A549 (cell line): ENCODE data around the gene CLCN7. TPM values are rescaled to one million over a fixed set of nuclear protein-coding genes. Genes with fewer than 3 reads are reported as not detected.

ENCODE experiments used
- ATAC-seq, 2 experiments: fragments of 200-7000 bp in 1 of 2; fragments of >200 bp in 1 of 2; cut with Nextera tagmentation in 1 of 2; cut with Tn5 transposase in 1 of 2; 3 replicates each; pipeline versions ENCODE4 v1.8.0 to v1.9.1; 2018 to 2020; ENCODE audit warnings: mild to moderate bottlenecking in 1 of 2, moderate library complexity in 1 of 2
- CTCF ChIA-PET: fragments of 300-600 bp; sonication (Branson Sonifier 250); formaldehyde crosslinking; extraction: SDS; loops from one replicate; lab custom pipeline; 2021; ENCODE audit warnings: antibody characterized with exemption, inconsistent platforms; lab: Yijun Ruan, JAX
- POLR2A ChIA-PET: fragments of 350-600 bp; formaldehyde crosslinking; extraction: SDS; loops from one replicate; lab custom pipeline; 2021; ENCODE audit warnings: antibody characterized with exemption, inconsistent platforms; lab: Yijun Ruan, JAX
- DNase-seq, 2 experiments: peaks; one replicate each; pipeline versions ENCODE4 v3.0.0 to v3.0.0-alpha.2; 2011 to 2016; ENCODE audit warnings: low read depth in 1 of 2, low spot score in 1 of 2
- FAIRE-seq: peaks from 2 replicates; lab custom pipeline; 2011; peaks lifted over from hg19 to GRCh38; lab: Jason Lieb, UNC
- H3K27ac ChIP-seq, 2 experiments: fragments of >200 bp; sonication (Bioruptor Twin); formaldehyde crosslinking; 3 replicates each; pipeline ENCODE4 v1.5.1; 2016 to 2017
- H3K4me1 ChIP-seq: fragments of >200 bp; sonication (Bioruptor Twin); formaldehyde crosslinking; 3 replicates; pipeline ENCODE4 v1.6.1; 2016
- H3K4me2 ChIP-seq: fragments of >200 bp; sonication (Bioruptor Twin); formaldehyde crosslinking; 3 replicates; pipeline ENCODE4 v1.6.1; 2016
- H3K4me3 ChIP-seq: fragments of >200 bp; sonication (Bioruptor Twin); formaldehyde crosslinking; 3 replicates; pipeline ENCODE4 v1.5.1; 2016
- H3K9me3 ChIP-seq: fragments of >200 bp; sonication (Bioruptor Twin); formaldehyde crosslinking; 3 replicates; pipeline ENCODE4 v1.6.1; 2016
- CHD4 ChIP-seq: fragments of 200-600 bp; sonication (generic); IDR thresholded peaks from 2 replicates; pipeline ENCODE4 v1.6.1; 2016; ENCODE audit warnings: antibody characterized with exemption, mild to moderate bottlenecking, borderline replicate concordance
- EHMT2 ChIP-seq: fragments of 200-600 bp; sonication (generic); IDR thresholded peaks from 2 replicates; pipeline ENCODE4 v1.6.1; 2016; ENCODE audit warnings: antibody characterized with exemption, low read depth, mild to moderate bottlenecking, moderate library complexity
- FOSL2 ChIP-seq, 2 experiments: fragments of 450-650 bp in 1 of 2; fragments of >200 bp in 1 of 2; sonication (Bioruptor Twin) in 1 of 2; formaldehyde crosslinking; IDR thresholded peaks; 2 replicates each; pipeline versions ENCODE4 v1.5.0 to v1.6.1; 2016 to 2020; ENCODE audit warnings: mild to moderate bottlenecking in 1 of 2, moderate library complexity in 1 of 2
- FOXS1 ChIP-seq: fragments of 250-450 bp; sonication (Bioruptor Pico); IDR thresholded peaks from 2 replicates; pipeline ENCODE4 v1.5.0; 2020; ENCODE audit warnings: mild to moderate bottlenecking, moderate library complexity
- HDAC2 ChIP-seq: fragments of 200-600 bp; sonication (generic); IDR thresholded peaks from 2 replicates; pipeline ENCODE4 v1.6.1; 2016
- HEYL ChIP-seq: fragments of 250-450 bp; sonication (Bioruptor Pico); IDR thresholded peaks from 2 replicates; pipeline ENCODE4 v1.8.0; 2021; ENCODE audit warnings: mild to moderate bottlenecking, moderate library complexity
- HOXB13 ChIP-seq: fragments of 250-450 bp; sonication (Bioruptor Pico); IDR thresholded peaks from 2 replicates; pipeline ENCODE4 v1.5.0; 2020; ENCODE audit warnings: low read depth, mild to moderate bottlenecking, moderate library complexity
- HOXB5 ChIP-seq: fragments of 250-450 bp; sonication (Bioruptor Pico); IDR thresholded peaks from 2 replicates; pipeline ENCODE4 v1.5.0; 2020; ENCODE audit warnings: mild to moderate bottlenecking, moderate library complexity
- KDM1A ChIP-seq: fragments of 200-600 bp; sonication (generic); IDR thresholded peaks from 2 replicates; pipeline ENCODE4 v1.6.1; 2016; ENCODE audit warnings: low read depth, mild to moderate bottlenecking
- MYC ChIP-seq: IDR thresholded peaks from 2 replicates; pipeline ENCODE4 v1.6.1; 2012; ENCODE audit warnings: mild to moderate bottlenecking, inconsistent platforms, low read length, improper control_type of control experiment, borderline replicate concordance
- NR3C1 ChIP-seq: fragments of >200 bp; sonication (Bioruptor Twin); formaldehyde crosslinking; IDR thresholded peaks from 3 replicates; pipeline ENCODE4 v1.6.1; 2017
- PHF8 ChIP-seq: fragments of 200-600 bp; sonication (generic); IDR thresholded peaks from 2 replicates; pipeline ENCODE4 v1.6.1; 2016; ENCODE audit warnings: low read depth, mild to moderate bottlenecking, antibody characterized with exemption, moderate library complexity, borderline replicate concordance
- POLR2AphosphoS2 ChIP-seq: conservative IDR thresholded peaks from 2 replicates; pipeline ENCODE4 v1.6.1; 2012; ENCODE audit warnings: low read length, improper control_type of control experiment, inconsistent platforms
- RAD21 ChIP-seq, 2 experiments: fragments of >200 bp in 1 of 2; sonication (Bioruptor Twin) in 1 of 2; formaldehyde crosslinking in 1 of 2; IDR thresholded peaks in 1 of 2; conservative IDR thresholded peaks in 1 of 2; 2 replicates in 1 of 2; 3 replicates in 1 of 2; pipeline ENCODE4 v1.6.1; 2012 to 2018; ENCODE audit warnings: inconsistent platforms in 1 of 2
- RARB ChIP-seq: fragments of 250-450 bp; sonication (Bioruptor Pico); IDR thresholded peaks from 2 replicates; pipeline ENCODE4 v1.8.0; 2021; ENCODE audit warnings: mild to moderate bottlenecking, moderate library complexity
- TP53 ChIP-seq: fragments of 250-450 bp; sonication (Bioruptor Pico); IDR thresholded peaks from 2 replicates; pipeline ENCODE4 v1.5.0; 2021; ENCODE audit warnings: mild to moderate bottlenecking, moderate library complexity
- ZC3H11A ChIP-seq: fragments of 450-650 bp; IDR thresholded peaks from 2 replicates; pipeline ENCODE4 v1.6.1; 2014; ENCODE audit warnings: antibody characterized with exemption, mild to moderate bottlenecking
- ZSCAN20 ChIP-seq: fragments of 250-450 bp; sonication (Bioruptor Pico); IDR thresholded peaks from 2 replicates; pipeline ENCODE4 v1.8.0; 2022; ENCODE audit warnings: mild to moderate bottlenecking, moderate library complexity
- WGBS: methylation state at CpG from one replicate; pipeline ENCODE4 v1.1.6; 2017; ENCODE audit errors: missing lambda C conversion rate; 5-methylcytosine and 5-hydroxymethylcytosine counted together
- polyA plus RNA-seq, 4 experiments: library from polyadenylated mRNA; depleted of rRNA in 3 of 4; stranded (reverse); fragments of >200 nt; fragmentation: RNase III in 1 of 4; extraction: RNeasy Plus Mini Kit Qiagen cat#74134 plus additional on column Dnase treatment in 1 of 4; gene quantifications; 2 replicates in 3 of 4; 3 replicates in 1 of 4; pipeline ENCODE4 v1.2.3, GENCODE V29; 2011 to 2017
- TF ChIP-seq, protein P1 (sequence below): fragments of 250-450 bp; sonication (Bioruptor Pico); IDR thresholded peaks from 2 replicates; pipeline ENCODE4 v1.5.0; 2020; ENCODE audit warnings: low read depth, mild to moderate bottlenecking, moderate library complexity
- TF ChIP-seq, protein P2 (sequence below): IDR thresholded peaks from 2 replicates; pipeline ENCODE4 v1.6.1; 2012; ENCODE audit warnings: low read depth, borderline replicate concordance
- TF ChIP-seq, protein P3 (sequence below): IDR thresholded peaks from 2 replicates; pipeline ENCODE4 v1.6.1; 2012

The CLCN7 gene
- polyA plus RNA-seq, 2 of the 4 experiments (the other 2 are of a cell fraction) = 17.2 to 69.7 TPM

DNA sequence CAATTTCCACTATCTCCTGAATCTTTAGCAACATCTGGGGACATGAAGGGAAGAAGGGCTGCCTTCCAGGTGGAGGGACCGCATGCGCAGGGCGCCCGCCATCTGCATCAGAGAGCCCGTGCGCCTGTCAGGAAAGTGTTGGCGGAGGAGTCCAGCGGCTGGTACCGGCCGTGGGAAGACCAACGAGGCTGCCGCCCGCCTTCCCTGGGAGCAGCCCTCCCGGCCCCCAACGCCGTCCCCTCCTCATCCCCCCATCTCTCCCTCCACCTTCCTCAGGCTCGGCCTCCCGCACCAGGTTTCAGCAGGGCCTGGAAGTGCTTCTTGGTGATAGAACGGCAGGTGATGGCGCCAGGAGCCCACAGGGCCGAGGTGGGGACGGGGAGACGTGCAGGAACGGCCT is 8.8 kb downstream of the CLCN7 start:
- no peak overlapping the region for H3K4me2 ChIP-seq
- no peak overlapping the region for H3K4me3 ChIP-seq
- no peak overlapping the region for H3K27ac ChIP-seq
- no peaks in the 10 kb centered on the region for H3K9me3 ChIP-seq
- TF ChIP-seq HDAC2 = no peak
- TF ChIP-seq, protein P1, sequence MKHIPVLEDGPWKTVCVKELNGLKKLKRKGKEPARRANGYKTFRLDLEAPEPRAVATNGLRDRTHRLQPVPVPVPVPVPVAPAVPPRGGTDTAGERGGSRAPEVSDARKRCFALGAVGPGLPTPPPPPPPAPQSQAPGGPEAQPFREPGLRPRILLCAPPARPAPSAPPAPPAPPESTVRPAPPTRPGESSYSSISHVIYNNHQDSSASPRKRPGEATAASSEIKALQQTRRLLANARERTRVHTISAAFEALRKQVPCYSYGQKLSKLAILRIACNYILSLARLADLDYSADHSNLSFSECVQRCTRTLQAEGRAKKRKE (CRISPR knock-in tag) = no peak
- TF ChIP-seq CHD4 = no peak
- no peak for TF ChIP-seq HOXB13 (CRISPR knock-in tag)
- TF ChIP-seq ZSCAN20 (CRISPR knock-in tag) = no peak
- no peak for TF ChIP-seq TP53
- TF ChIP-seq FOXS1 (CRISPR knock-in tag) = no peak
- TF ChIP-seq HEYL (CRISPR knock-in tag) = no peak
- TF ChIP-seq ZC3H11A = no peak
- TF ChIP-seq PHF8 = no peak
- no peak for TF ChIP-seq KDM1A
- TF ChIP-seq MYC = no peak
- TF ChIP-seq HOXB5 (CRISPR knock-in tag) = no peak
- TF ChIP-seq EHMT2 = no peak
- no peak for TF ChIP-seq NR3C1
- ChIA-PET POLR2A (no interaction called here), CTCF (no interaction called here)
- no peak for DNase-seq
- WGBS = 86% methylated on average over 24 of the region's 24 CpGs
- no peaks in the 10 kb centered on the region for H3K4me1 ChIP-seq
- ATAC-seq = no peak
- FAIRE-seq = no peak

DNA sequence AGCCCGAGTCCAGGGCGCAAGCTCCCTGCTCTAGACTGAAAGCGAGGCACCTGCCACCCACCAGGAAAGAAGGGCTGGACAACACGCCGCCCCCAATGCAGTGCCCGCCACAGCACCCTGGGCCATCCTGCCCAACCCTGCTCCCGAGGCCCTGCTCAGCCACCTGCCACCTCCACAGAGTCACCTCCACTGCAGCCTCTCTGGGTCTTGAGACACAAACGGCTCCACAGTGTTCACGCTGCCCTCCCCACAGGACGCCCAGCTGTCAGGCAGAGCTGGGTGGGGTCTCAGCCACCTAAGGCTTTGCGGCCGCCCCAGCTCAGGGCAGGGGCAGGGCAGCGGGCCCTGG is 9.3 kb downstream of the CLCN7 start:
- H3K9me3 ChIP-seq = no peaks in the 10 kb centered on the region
- H3K4me2 ChIP-seq = no peak overlapping the region
- FAIRE-seq = no peak
- H3K4me3 ChIP-seq = no peak overlapping the region
- POLR2A ChIA-PET = no interaction called here
- TF ChIP-seq HDAC2 (no peak), RAD21 (conservative IDR thresholded peaks at IDR 0.05 in 1 of 2, IDR thresholded peaks at IDR 0.05 in 1 of 2) (no peak), RARB (CRISPR knock-in tag) (no peak), POLR2AphosphoS2 (no peak)
- TF ChIP-seq, protein P2, sequence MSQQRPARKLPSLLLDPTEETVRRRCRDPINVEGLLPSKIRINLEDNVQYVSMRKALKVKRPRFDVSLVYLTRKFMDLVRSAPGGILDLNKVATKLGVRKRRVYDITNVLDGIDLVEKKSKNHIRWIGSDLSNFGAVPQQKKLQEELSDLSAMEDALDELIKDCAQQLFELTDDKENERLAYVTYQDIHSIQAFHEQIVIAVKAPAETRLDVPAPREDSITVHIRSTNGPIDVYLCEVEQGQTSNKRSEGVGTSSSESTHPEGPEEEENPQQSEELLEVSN = no peak
- DNase-seq = no peak
- no peak for ATAC-seq
- CTCF ChIA-PET = no interaction called here
- H3K27ac ChIP-seq = no peak overlapping the region
- WGBS = 93% methylated on average over 5 of the region's 13 CpGs
- H3K4me1 ChIP-seq = no peaks in the 10 kb centered on the region

DNA sequence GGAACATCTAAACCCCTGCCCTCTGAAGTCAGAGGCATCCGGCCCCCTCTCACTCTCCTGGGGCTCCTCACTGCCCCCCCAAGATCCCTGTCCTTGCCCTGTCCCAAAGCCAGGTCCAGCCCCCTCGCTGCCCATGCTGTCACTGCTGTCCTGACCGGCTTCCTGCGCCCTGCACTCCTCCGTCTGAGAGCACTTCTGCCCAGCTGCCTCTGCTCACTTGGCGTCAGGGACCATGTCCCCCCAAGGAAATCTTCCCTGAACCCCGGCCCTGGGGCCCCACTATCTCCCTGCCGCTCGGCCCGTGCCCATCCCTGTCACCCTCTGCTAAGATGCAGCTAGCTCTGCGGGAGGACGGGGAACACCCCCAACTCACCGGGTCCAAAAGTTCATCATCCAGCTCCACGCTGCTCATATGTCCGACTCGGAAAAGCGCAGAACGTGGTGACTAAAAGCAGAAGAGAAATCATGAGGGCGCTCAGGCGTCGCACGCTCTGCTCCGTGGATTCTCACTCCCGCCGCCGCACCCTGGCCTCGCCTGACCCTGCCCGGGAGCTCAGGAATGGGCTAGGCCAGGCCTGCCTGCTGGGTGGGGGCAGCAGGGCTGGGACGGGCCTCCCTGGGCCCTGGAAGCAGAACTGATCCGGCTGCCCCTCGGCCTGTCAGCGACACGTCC is 9.8 kb downstream of the CLCN7 start:
- H3K9me3 ChIP-seq = no peaks in the 10 kb centered on the region
- POLR2A ChIA-PET = interaction anchor here (0.8 kb wide), 1 partner anchor 44 kb away, joined by 3 read pairs; the partner anchor contains the start of gene UQCC4
- CTCF ChIA-PET = no interaction called here
- WGBS = 90% methylated on average over 29 of the region's 33 CpGs
- no peaks in the 10 kb centered on the region for H3K4me1 ChIP-seq
- no peak overlapping the region for H3K27ac ChIP-seq
- DNase-seq = no peak
- H3K4me2 ChIP-seq = no peak overlapping the region
- FAIRE-seq = no peak
- TF ChIP-seq, protein P3, sequence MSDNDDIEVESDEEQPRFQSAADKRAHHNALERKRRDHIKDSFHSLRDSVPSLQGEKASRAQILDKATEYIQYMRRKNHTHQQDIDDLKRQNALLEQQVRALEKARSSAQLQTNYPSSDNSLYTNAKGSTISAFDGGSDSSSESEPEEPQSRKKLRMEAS = no peak
- TF ChIP-seq FOSL2 (IDR thresholded peaks at IDR 0.05) (no peak), FOSL2 (CRISPR knock-in tag; IDR thresholded peaks at IDR 0.05) (no peak)
- no peak for ATAC-seq
- no peak overlapping the region for H3K4me3 ChIP-seq
